ENCODE data around the gene PACC1.
A peak's percentile ranks its signal among the peaks of the same experiment; 100 is the strongest.

The PACC1 gene

DNA sequence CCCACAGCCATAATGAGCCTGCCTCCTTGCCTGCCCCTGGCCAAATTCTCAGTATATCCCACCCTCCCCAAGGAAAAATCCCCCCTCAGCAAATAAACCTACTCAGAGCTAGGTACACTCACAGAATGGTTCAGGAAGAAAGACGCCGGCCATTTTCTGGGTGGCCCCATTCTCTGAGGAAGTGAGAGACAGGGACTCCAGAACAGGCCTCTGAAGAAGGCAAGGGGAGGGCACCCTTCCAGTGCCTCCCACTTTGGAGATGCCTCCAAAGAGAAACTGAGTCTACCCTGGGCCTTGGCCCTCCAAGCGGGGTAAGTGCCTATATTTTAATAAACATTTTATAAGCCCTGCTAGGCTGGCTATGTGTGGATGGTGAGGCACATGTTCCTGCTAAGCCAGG, 2.3 kb downstream of the PACC1 start:
- FAIRE-seq (no peak), DNase-seq (ENCODE audit: insufficient read length, low spot score) (no peak)
- TF ChIP-seq, protein P1, sequence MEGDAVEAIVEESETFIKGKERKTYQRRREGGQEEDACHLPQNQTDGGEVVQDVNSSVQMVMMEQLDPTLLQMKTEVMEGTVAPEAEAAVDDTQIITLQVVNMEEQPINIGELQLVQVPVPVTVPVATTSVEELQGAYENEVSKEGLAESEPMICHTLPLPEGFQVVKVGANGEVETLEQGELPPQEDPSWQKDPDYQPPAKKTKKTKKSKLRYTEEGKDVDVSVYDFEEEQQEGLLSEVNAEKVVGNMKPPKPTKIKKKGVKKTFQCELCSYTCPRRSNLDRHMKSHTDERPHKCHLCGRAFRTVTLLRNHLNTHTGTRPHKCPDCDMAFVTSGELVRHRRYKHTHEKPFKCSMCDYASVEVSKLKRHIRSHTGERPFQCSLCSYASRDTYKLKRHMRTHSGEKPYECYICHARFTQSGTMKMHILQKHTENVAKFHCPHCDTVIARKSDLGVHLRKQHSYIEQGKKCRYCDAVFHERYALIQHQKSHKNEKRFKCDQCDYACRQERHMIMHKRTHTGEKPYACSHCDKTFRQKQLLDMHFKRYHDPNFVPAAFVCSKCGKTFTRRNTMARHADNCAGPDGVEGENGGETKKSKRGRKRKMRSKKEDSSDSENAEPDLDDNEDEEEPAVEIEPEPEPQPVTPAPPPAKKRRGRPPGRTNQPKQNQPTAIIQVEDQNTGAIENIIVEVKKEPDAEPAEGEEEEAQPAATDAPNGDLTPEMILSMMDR (IDR thresholded peaks at IDR 0.05; ENCODE audit: insufficient read depth, missing control alignments), result no peak

- no peak for FAIRE-seq
- DNase-seq (ENCODE audit: insufficient read length, low spot score), result no peak
- TF ChIP-seq, protein P1 (IDR thresholded peaks at IDR 0.05; ENCODE audit: insufficient read depth, missing control alignments), result no peak
Observed at GRCh38 chr1:212410231-212410820, 4.4 kb downstream of the PACC1 start.

GRCh38 chr1:212402666-212403321, 11.9 kb downstream of the PACC1 start:
- FAIRE-seq (no peak), DNase-seq (ENCODE audit: insufficient read length, low spot score) (no peak)
- TF ChIP-seq, protein P1 (IDR thresholded peaks at IDR 0.05; ENCODE audit: insufficient read depth, missing control alignments), result no peak

DNA sequence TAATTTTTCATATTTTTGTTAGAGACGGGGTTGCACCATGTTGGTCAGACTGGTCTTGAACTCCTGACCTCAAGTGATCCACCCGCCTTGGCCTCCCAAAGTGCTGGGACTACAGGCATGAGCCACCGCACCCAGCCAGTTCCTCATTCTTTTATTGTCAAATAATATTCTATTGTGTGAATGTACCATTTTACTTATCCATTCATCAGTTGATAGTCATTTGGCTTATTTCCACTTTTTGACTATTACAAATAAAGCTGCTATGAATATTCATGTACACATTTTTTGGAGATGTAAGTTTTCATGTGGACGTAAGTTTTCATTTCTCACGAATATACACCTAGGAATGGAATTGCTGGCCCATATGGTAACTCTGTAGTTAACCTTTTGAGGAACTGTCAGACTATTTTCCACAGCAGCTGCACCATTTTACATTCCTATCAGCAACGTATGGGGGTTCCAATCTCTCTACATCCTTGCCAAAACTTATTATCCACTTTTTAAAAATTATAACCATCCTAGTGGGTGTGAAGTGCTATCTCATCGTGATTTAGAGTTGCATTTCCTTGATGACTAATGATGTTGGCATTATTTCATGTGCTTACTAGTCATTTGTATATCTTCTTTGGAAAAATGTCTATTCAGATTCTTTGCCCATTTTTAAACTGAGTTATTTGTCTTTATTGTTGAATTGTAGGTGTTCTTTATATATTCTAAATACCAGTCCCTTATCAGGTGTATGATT, 12.7 kb downstream of the PACC1 start:
- TF ChIP-seq, protein P1 (IDR thresholded peaks at IDR 0.05; ENCODE audit: insufficient read depth, missing control alignments), result no peak
- no peak for DNase-seq (ENCODE audit: insufficient read length, low spot score)
- FAIRE-seq, result no peak

GRCh38 chr1:212401042-212401441, 13.6 kb downstream of the PACC1 start:
- DNase-seq (ENCODE audit: insufficient read length, low spot score) (no peak), FAIRE-seq (no peak)

GRCh38 chr1:212397171-212397570, 17.5 kb downstream of the PACC1 start:
- TF ChIP-seq, protein P1 (IDR thresholded peaks at IDR 0.05; ENCODE audit: insufficient read depth, missing control alignments), result no peak
- peak; percentile 64 for FAIRE-seq
- DNase-seq (ENCODE audit: insufficient read length, low spot score), result no peak

More at GRCh38 chr1:212401042-212401441, 13.6 kb downstream of the PACC1 start:
- TF ChIP-seq, protein P1 (IDR thresholded peaks at IDR 0.05; ENCODE audit: insufficient read depth, missing control alignments), result no peak

All from D721Med (cell line).